Panc1 (cell line): ENCODE data around the gene PAGR1. TPM values are rescaled to one million over a fixed set of nuclear protein-coding genes. Genes with fewer than 3 reads are reported as not detected.

Source experiments
- ATAC-seq: fragments of 200-7000 bp; cut with Tn5 transposase; 2 replicates; pipeline ENCODE4 v1.9.1; 2020; ENCODE audit warnings: mild to moderate bottlenecking, moderate library complexity
- BruUV-seq: library from RNA; stranded (reverse); fragments of 400-500 nt; replicated peaks from 2 replicates; lab custom pipeline; 2021; lab: Mats Ljungman, UMichigan
- CTCF ChIA-PET: fragments of 300-600 bp; sonication (Branson Sonifier 250); formaldehyde crosslinking; loops from one replicate; lab custom pipeline; 2022; ENCODE audit warnings: antibody characterized with exemption; lab: Charles Lee
- POLR2A ChIA-PET: fragments of 300-600 bp; sonication (Branson Sonifier 250); formaldehyde crosslinking; loops from one replicate; lab custom pipeline; 2022; ENCODE audit warnings: antibody characterized with exemption; lab: Charles Lee
- DNase-seq: peaks from one replicate; pipeline ENCODE4 v3.0.0-alpha.2; 2010; ENCODE audit warnings: low read depth, low spot score
- H3K27ac ChIP-seq: 2 replicates; pipeline ENCODE4 v1.5.1; 2011; ENCODE audit warnings: mild to moderate bottlenecking, low read length, inconsistent platforms
- H3K27me3 ChIP-seq: fragments of 200-500 bp; sonication (Bioruptor generic); 2 replicates; pipeline ENCODE4 v1.6.0; 2014; ENCODE audit warnings: low read length, inconsistent platforms; ENCODE audit not compliant: control insufficient read depth, insufficient read depth
- H3K36me3 ChIP-seq: fragments of 200-500 bp; sonication (Bioruptor generic); 2 replicates; pipeline ENCODE4 v1.5.1; 2014; ENCODE audit warnings: inconsistent platforms, mild to moderate bottlenecking, low read length, moderate library complexity; ENCODE audit not compliant: control insufficient read depth, insufficient read depth
- H3K4me1 ChIP-seq: 2 replicates; pipeline ENCODE4 v1.5.1; 2011; ENCODE audit warnings: inconsistent platforms, mild to moderate bottlenecking, low read length, moderate library complexity; ENCODE audit not compliant: control insufficient read depth, insufficient read depth
- H3K4me3 ChIP-seq, 2 experiments: 2 replicates each; pipeline ENCODE4 v1.5.1; 2011 to 2012; ENCODE audit warnings: low read depth in 2 of 2, low read length in 2 of 2, mild to moderate bottlenecking in 2 of 2, inconsistent platforms in 1 of 2, moderate library complexity in 1 of 2
- H3K9me3 ChIP-seq: fragments of 200-500 bp; sonication (Bioruptor generic); 2 replicates; pipeline ENCODE4 v1.5.1; 2014; ENCODE audit warnings: low read depth, mild to moderate bottlenecking, inconsistent platforms, low read length, moderate library complexity; ENCODE audit not compliant: control insufficient read depth, insufficient read depth
- POLR2AphosphoS5 ChIP-seq: IDR thresholded peaks from 2 replicates; pipeline ENCODE4 v1.6.1; 2012; ENCODE audit warnings: mild to moderate bottlenecking, low read depth, low read length, moderate library complexity
- SIN3A ChIP-seq: IDR thresholded peaks from 2 replicates; pipeline ENCODE4 v1.6.1; 2012; ENCODE audit warnings: low read depth, mild to moderate bottlenecking, low read length, moderate library complexity, borderline replicate concordance; ENCODE audit not compliant: insufficient read depth
- TCF7L2 ChIP-seq: IDR thresholded peaks from 2 replicates; pipeline ENCODE4 v1.6.1; 2011; ENCODE audit warnings: mild to moderate bottlenecking, low read depth, low read length, inconsistent platforms
- in situ Hi-C: cut with HindIII; loops from 2 replicates; pipeline ENCODE4 v1.10.0; 2016; ENCODE audit warnings: low sequenced_read_pairs, low pct_unique_long_range_greater_than_20kb
- intact Hi-C: fragments of 100-400 bp; cut with micrococcal nuclease; formaldehyde crosslinking; loops from one replicate; pipeline ENCODE4 v1.10.0; 2022; ENCODE audit not compliant: unreplicated experiment
- total RNA-seq: library from RNA; stranded (reverse); gene quantifications from one replicate; pipeline ENCODE4 v1.2.1, GENCODE V29; 2021; ENCODE audit not compliant: unreplicated experiment
- TF ChIP-seq, protein P1 (sequence below): fragments of 450-650 bp; IDR thresholded peaks from 2 replicates; pipeline ENCODE4 v1.5.1; 2017; ENCODE audit warnings: mild to moderate bottlenecking
- TF ChIP-seq, protein P2 (sequence below), 2 experiments: IDR thresholded peaks; 2 replicates each; pipeline ENCODE4 v1.6.1; 2011 to 2012; ENCODE audit warnings: low read depth in 2 of 2, control low read depth in 1 of 2, low read length in 1 of 2, mild to moderate bottlenecking in 1 of 2, moderate library complexity in 1 of 2; ENCODE audit not compliant: insufficient read depth in 1 of 2

PAGR1 gene
- total RNA-seq, 1 experiment from 2014 or later: 42.5 TPM

GRCh38 chr16:29842732-29843346 is 26.9 kb downstream of the PAGR1 start:
- DNase-seq: no peak
- no TSS peak for BruUV-seq

DNA sequence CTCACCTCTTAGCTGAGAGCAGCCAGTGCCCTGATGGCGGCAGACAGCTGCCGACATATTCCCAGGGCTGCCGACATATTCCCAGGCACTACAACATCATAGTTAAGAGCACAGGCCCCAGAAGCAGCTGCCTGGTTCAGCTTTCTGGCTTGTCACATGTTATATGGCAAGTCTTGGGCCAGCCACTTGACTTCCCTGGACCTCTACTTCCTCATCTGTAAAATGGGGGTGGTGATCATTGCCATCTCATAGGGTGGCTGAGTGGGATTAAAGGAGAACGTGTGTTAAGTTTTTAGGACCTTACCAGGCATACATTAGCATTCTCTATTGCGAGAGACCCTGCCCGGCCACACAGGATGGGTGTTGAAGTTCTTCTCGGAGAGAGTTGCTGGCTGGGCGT is 28.0 kb downstream of the PAGR1 start:
- no peaks in the 10 kb centered on the region for H3K27me3 ChIP-seq
- intact Hi-C loops (no loop called here), in situ Hi-C loops (no loop called here)
- no TSS peak for BruUV-seq
- ATAC-seq (no peak), DNase-seq (no peak)
- TF ChIP-seq SIN3A: no peak
- TF ChIP-seq, protein P1, sequence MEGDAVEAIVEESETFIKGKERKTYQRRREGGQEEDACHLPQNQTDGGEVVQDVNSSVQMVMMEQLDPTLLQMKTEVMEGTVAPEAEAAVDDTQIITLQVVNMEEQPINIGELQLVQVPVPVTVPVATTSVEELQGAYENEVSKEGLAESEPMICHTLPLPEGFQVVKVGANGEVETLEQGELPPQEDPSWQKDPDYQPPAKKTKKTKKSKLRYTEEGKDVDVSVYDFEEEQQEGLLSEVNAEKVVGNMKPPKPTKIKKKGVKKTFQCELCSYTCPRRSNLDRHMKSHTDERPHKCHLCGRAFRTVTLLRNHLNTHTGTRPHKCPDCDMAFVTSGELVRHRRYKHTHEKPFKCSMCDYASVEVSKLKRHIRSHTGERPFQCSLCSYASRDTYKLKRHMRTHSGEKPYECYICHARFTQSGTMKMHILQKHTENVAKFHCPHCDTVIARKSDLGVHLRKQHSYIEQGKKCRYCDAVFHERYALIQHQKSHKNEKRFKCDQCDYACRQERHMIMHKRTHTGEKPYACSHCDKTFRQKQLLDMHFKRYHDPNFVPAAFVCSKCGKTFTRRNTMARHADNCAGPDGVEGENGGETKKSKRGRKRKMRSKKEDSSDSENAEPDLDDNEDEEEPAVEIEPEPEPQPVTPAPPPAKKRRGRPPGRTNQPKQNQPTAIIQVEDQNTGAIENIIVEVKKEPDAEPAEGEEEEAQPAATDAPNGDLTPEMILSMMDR: no peak
- TF ChIP-seq TCF7L2: no peak
- CTCF ChIA-PET: no interaction called here
- H3K36me3 ChIP-seq: no peaks in the 10 kb centered on the region; the same call in 1 of the 2 replicates
- no peak overlapping the region for H3K27ac ChIP-seq
- POLR2A ChIA-PET: interaction anchor here (0.6 kb wide), 1 partner anchor 10 kb away, joined by 6 read pairs; no protein-coding TSS in a partner anchor
- H3K4me3 ChIP-seq: no peak overlapping the region
- no peaks in the 10 kb centered on the region for H3K4me1 ChIP-seq
- no peaks in the 10 kb centered on the region for H3K9me3 ChIP-seq

More at GRCh38 chr16:29842732-29843346, 26.9 kb downstream of the PAGR1 start:
- ATAC-seq: no peak; the same call in 1 of the 2 replicates
- ChIA-PET POLR2A (no interaction called here), CTCF (interaction anchor here (0.9 kb wide), 1 partner anchor 122 kb away, joined by 3 read pairs; no protein-coding TSS in a partner anchor)
- H3K27me3 ChIP-seq: no peaks in the 10 kb centered on the region
- intact Hi-C loops: no loop called here
- H3K4me1 ChIP-seq: no peaks in the 10 kb centered on the region
- no peak overlapping the region for H3K4me3 ChIP-seq
- H3K27ac ChIP-seq: no peak overlapping the region
- no peaks in the 10 kb centered on the region; the same call in 1 of the 2 replicates for H3K36me3 ChIP-seq
- in situ Hi-C loops: no loop called here
- no peaks in the 10 kb centered on the region for H3K9me3 ChIP-seq
- TF ChIP-seq TCF7L2: no peak
- TF ChIP-seq, protein P1: no peak
- TF ChIP-seq SIN3A: no peak
- TF ChIP-seq, protein P2, sequence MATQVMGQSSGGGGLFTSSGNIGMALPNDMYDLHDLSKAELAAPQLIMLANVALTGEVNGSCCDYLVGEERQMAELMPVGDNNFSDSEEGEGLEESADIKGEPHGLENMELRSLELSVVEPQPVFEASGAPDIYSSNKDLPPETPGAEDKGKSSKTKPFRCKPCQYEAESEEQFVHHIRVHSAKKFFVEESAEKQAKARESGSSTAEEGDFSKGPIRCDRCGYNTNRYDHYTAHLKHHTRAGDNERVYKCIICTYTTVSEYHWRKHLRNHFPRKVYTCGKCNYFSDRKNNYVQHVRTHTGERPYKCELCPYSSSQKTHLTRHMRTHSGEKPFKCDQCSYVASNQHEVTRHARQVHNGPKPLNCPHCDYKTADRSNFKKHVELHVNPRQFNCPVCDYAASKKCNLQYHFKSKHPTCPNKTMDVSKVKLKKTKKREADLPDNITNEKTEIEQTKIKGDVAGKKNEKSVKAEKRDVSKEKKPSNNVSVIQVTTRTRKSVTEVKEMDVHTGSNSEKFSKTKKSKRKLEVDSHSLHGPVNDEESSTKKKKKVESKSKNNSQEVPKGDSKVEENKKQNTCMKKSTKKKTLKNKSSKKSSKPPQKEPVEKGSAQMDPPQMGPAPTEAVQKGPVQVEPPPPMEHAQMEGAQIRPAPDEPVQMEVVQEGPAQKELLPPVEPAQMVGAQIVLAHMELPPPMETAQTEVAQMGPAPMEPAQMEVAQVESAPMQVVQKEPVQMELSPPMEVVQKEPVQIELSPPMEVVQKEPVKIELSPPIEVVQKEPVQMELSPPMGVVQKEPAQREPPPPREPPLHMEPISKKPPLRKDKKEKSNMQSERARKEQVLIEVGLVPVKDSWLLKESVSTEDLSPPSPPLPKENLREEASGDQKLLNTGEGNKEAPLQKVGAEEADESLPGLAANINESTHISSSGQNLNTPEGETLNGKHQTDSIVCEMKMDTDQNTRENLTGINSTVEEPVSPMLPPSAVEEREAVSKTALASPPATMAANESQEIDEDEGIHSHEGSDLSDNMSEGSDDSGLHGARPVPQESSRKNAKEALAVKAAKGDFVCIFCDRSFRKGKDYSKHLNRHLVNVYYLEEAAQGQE (IDR thresholded peaks at IDR 0.05; ENCODE audit: insufficient read depth in 1 of 2, low read depth in 2 of 2, low read length in 1 of 2): no peak
- TF ChIP-seq POLR2AphosphoS5: no peak
